Kidney (tissue), 14 donors: ENCODE measurements around the gene FARS2. TPM values are rescaled to one million over a fixed set of nuclear protein-coding genes. Genes with fewer than 3 reads are reported as not detected.

Source experiments
- DNase-seq, 5 donors: peaks; one replicate each; pipeline ENCODE4 v3.0.0-alpha.2; 2013 to 2020
- FAIRE-seq: peaks from 2 replicates; lab custom pipeline; 2012; peaks lifted over from hg19 to GRCh38; lab: Jason Lieb, UNC
- H3K27ac ChIP-seq, 2 donors: one replicate each; pipeline ENCODE4 v1.7.0; 2013; ENCODE audit warnings: low read depth in 2 of 2, low read length in 2 of 2, inconsistent platforms in 1 of 2
- H3K27me3 ChIP-seq: one replicate; pipeline ENCODE4 v1.7.1; 2013; ENCODE audit warnings: low read length, inconsistent platforms; ENCODE audit not compliant: control insufficient read depth, insufficient read depth
- H3K36me3 ChIP-seq, 3 donors: one replicate each; pipeline versions ENCODE4 v1.7.0 to v1.7.1; 2013; ENCODE audit warnings: low read length in 3 of 3, control low read depth in 1 of 3, inconsistent platforms in 1 of 3; ENCODE audit not compliant: insufficient read depth in 3 of 3, control insufficient read depth in 2 of 3
- H3K4me1 ChIP-seq, 3 donors: one replicate each; pipeline versions ENCODE4 v1.7.0 to v1.7.1; 2013; ENCODE audit warnings: low read length in 3 of 3, inconsistent platforms in 1 of 3, low read depth in 1 of 3; ENCODE audit not compliant: control insufficient read depth in 2 of 3, insufficient read depth in 2 of 3
- H3K4me3 ChIP-seq, 3 donors: one replicate each; pipeline versions ENCODE4 v1.7.0 to v1.8.1; 2013; ENCODE audit warnings: low read length in 3 of 3, control low read depth in 1 of 3, inconsistent platforms in 1 of 3
- H3K9ac ChIP-seq, 3 donors: one replicate each; pipeline versions ENCODE4 v1.7.0 to v1.7.1; 2013; ENCODE audit warnings: low read length in 3 of 3, control low read depth in 1 of 3, inconsistent platforms in 1 of 3
- H3K9me3 ChIP-seq, 3 donors: one replicate each; pipeline versions ENCODE4 v1.7.0 to v1.7.1; 2013; ENCODE audit warnings: low read length in 3 of 3, control low read depth in 1 of 3, inconsistent platforms in 1 of 3; ENCODE audit not compliant: control insufficient read depth in 2 of 3, insufficient read depth in 1 of 3
- intact Hi-C: fragments of 100-400 bp; cut with DNase I; formaldehyde crosslinking; loops from one replicate; pipeline ENCODE4 v1.11.1; 2022
- polyA plus RNA-seq: library from polyadenylated mRNA; stranded (reverse); fragments of 350-450 nt; fragmentation: Illumina TruSeq; extraction: RNeasy Lipid Tissue Mini Kit (QIAGEN cat#74804); gene quantifications from one replicate; pipeline ENCODE4 v1.2.3, GENCODE V29; 2014; ENCODE audit warnings: low read depth, low replicate concordance; ENCODE audit not compliant: insufficient read depth
- total RNA-seq: library from RNA; stranded (reverse); fragmentation: NEBNext Ultra II Directional; extraction: Animal tissue kit (Norgen Biotek cat#: 25700); gene quantifications from one replicate; pipeline ENCODE4 v1.2.1, GENCODE V29; 2021
- TF ChIP-seq, protein P1 (sequence below): IDR thresholded peaks from 3 replicates; pipeline ENCODE4 v1.5.1; 2012; ENCODE audit warnings: mild to moderate bottlenecking, moderate library complexity, borderline replicate concordance; ENCODE audit not compliant: insufficient read depth; ENCODE audit errors: extremely low read depth
- donor health status: control.
- donor health status: control.
- donor health status: control.
- donor health status: control.
- donor health status: control.
- donor health status: DM: yes; HTN: yes; CAD: no.
- donor health status: Normal renal cell carcinoma (clear cell type).

The FARS2 gene
- total and polyA plus RNA-seq, 2 donors from 2014 or later = 22.1 to 24.8 TPM

DNA sequence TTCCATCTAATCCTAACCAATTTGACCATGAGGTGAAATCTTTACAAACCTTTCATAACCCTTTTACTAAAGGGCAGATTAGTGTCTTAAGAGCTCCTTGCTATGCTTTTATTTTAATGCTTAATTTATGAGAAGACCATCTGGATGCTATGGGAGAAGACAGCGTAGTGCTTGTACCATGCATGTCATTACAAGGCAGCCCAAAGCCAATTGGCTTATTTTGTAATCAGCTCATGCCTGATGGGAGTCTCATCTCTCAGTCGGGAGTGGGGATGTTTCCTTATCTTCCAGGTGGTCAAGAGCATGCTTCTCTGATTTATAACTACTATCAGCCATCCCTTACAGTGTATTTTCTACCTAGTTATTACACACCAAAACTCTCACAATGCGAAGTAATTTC, 304.7 kb downstream of the FARS2 start:
- Histone ChIP-seq H3K9me3 (no peaks in the 10 kb centered on the region), H3K9ac (no peak overlapping the region), H3K27me3 (no peaks in the 10 kb centered on the region), H3K4me3 (no peak overlapping the region), H3K36me3 (no peaks in the 10 kb centered on the region), H3K4me1 (no peaks in the 10 kb centered on the region), H3K27ac (no peak overlapping the region)
- TF ChIP-seq, protein P1, sequence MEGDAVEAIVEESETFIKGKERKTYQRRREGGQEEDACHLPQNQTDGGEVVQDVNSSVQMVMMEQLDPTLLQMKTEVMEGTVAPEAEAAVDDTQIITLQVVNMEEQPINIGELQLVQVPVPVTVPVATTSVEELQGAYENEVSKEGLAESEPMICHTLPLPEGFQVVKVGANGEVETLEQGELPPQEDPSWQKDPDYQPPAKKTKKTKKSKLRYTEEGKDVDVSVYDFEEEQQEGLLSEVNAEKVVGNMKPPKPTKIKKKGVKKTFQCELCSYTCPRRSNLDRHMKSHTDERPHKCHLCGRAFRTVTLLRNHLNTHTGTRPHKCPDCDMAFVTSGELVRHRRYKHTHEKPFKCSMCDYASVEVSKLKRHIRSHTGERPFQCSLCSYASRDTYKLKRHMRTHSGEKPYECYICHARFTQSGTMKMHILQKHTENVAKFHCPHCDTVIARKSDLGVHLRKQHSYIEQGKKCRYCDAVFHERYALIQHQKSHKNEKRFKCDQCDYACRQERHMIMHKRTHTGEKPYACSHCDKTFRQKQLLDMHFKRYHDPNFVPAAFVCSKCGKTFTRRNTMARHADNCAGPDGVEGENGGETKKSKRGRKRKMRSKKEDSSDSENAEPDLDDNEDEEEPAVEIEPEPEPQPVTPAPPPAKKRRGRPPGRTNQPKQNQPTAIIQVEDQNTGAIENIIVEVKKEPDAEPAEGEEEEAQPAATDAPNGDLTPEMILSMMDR = no peak
- intact Hi-C loops = no loop called here
- FAIRE-seq = no peak
- no peak for DNase-seq

- Histone ChIP-seq H3K36me3 (no peaks in the 10 kb centered on the region), H3K9ac (no peak overlapping the region), H3K4me1 (no peaks in the 10 kb centered on the region), H3K4me3 (no peak overlapping the region), H3K9me3 (no peaks in the 10 kb centered on the region), H3K27me3 (no peaks in the 10 kb centered on the region), H3K27ac (no peak overlapping the region)
- intact Hi-C loops = no loop called here
- TF ChIP-seq, protein P1 = no peak
- FAIRE-seq (no peak), DNase-seq (no peak)
These were observed 305.4 kb downstream of the FARS2 start for GRCh38 chr6:5566718-5567117.

DNA sequence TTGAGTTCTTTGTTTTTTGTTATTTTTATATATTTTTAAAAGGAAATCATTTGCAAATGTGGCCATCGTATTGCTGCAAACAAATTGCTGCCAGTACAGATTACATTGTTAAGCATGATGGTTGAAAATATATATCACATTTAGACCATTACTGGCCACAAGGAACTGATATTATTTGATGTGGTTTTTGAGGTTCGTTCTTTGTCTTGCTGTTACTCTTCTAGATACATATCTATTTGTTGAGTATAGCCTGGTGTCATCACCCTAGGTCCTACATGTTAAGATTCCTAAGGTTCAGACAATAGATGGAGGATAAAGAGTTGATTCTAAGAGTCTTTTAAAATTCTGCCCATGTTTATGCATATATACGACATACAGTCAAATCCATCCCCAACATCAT, 306.0 kb downstream of the FARS2 start:
- TF ChIP-seq, protein P1 = no peak

DNA sequence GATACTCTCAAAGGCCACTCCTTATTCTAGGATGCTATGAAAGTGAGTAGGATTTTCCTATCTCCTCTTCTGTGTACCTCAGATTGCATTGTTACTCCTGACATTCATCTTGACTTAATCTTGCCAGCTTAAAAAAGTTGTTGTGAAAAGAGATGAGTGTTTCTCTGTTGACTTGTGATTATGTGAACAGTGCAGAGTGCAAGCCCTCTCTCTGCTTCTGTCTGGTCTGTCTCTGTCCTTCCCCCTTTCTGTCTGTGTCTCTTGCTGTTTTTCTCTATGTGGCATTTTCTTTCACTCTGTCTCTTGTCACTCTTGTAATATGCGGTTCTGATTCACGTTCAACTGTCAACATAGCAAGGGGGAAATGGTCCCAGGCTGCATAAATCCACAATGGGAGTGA, 306.6 kb downstream of the FARS2 start:
- Histone ChIP-seq H3K36me3 (no peaks in the 10 kb centered on the region), H3K4me3 (no peak overlapping the region), H3K4me1 (no peaks in the 10 kb centered on the region), H3K27me3 (no peaks in the 10 kb centered on the region), H3K9me3 (no peaks in the 10 kb centered on the region), H3K27ac (no peak overlapping the region), H3K9ac (no peak overlapping the region)
- intact Hi-C loops = no loop called here
- TF ChIP-seq, protein P1 = no peak
- FAIRE-seq (no peak), DNase-seq (no peak)

More for the DNA sequence above, 306.0 kb downstream of the FARS2 start:
- Histone ChIP-seq H3K4me1 (no peaks in the 10 kb centered on the region), H3K36me3 (no peaks in the 10 kb centered on the region), H3K27me3 (no peaks in the 10 kb centered on the region), H3K9ac (no peak overlapping the region), H3K4me3 (no peak overlapping the region), H3K9me3 (no peaks in the 10 kb centered on the region), H3K27ac (no peak overlapping the region)
- no peak for DNase-seq
- no peak for FAIRE-seq
- intact Hi-C loops = no loop called here
